Measurements from ENCODE around the gene GREB1L. TPM values are rescaled to one million over a fixed set of nuclear protein-coding genes. Genes with fewer than 3 reads are reported as not detected.

GREB1L gene
- total RNA-seq, 2 experiments from 2014 or later: not detected

GRCh38 chr18:21513741-21514140 lies 271.7 kb downstream of the GREB1L start:
- Histone ChIP-seq H3K79me2 (ENCODE audit: insufficient read depth, low read depth, low read length) (no peaks in the 10 kb centered on the region), H3K4me3 (ENCODE audit: low read depth, low read length, poor library complexity, severe bottlenecking) (no peak overlapping the region), H3K9me3 (ENCODE audit: low read length) (no peaks in the 10 kb centered on the region), H3K9me2 (ENCODE audit: insufficient read depth, low read length) (no peaks in the 10 kb centered on the region), H3K27ac (ENCODE audit: low read depth, low read length, poor library complexity, severe bottlenecking) (no peak overlapping the region), H3K36me3 (ENCODE audit: insufficient read depth, low read length) (peaks cover 16% of the 10 kb centered on the region; the same call in 1 of the 2 replicates), H2AFZ (ENCODE audit: low read length) (no peak overlapping the region), H3K4me1 (ENCODE audit: insufficient read depth, low read length, poor library complexity, severe bottlenecking) (no peaks in the 10 kb centered on the region), H3K4me2 (ENCODE audit: low read length) (no peak overlapping the region), H4K20me1 (ENCODE audit: insufficient read depth, low read length) (no peaks in the 10 kb centered on the region)
- intact Hi-C loops (cut with micrococcal nuclease; ENCODE audit: unreplicated experiment): no loop called here
- TF ChIP-seq, protein P1, sequence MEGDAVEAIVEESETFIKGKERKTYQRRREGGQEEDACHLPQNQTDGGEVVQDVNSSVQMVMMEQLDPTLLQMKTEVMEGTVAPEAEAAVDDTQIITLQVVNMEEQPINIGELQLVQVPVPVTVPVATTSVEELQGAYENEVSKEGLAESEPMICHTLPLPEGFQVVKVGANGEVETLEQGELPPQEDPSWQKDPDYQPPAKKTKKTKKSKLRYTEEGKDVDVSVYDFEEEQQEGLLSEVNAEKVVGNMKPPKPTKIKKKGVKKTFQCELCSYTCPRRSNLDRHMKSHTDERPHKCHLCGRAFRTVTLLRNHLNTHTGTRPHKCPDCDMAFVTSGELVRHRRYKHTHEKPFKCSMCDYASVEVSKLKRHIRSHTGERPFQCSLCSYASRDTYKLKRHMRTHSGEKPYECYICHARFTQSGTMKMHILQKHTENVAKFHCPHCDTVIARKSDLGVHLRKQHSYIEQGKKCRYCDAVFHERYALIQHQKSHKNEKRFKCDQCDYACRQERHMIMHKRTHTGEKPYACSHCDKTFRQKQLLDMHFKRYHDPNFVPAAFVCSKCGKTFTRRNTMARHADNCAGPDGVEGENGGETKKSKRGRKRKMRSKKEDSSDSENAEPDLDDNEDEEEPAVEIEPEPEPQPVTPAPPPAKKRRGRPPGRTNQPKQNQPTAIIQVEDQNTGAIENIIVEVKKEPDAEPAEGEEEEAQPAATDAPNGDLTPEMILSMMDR (conservative IDR thresholded peaks at IDR 0.05; ENCODE audit: low read length): no peak
- TF ChIP-seq EZH2phosphoT487 (IDR thresholded peaks at IDR 0.05; ENCODE audit: borderline replicate concordance, low read depth, low read length): no peak
- BruUV-seq (replicated peaks): no TSS peak
- CTCF ChIA-PET (ENCODE audit: unreplicated experiment): no interaction called here
- POLR2A ChIA-PET: interaction anchor here (0.5 to 1.9 kb wide), 2 partner anchors 10 to 16 kb away, joined by 3 to 5 read pairs; no protein-coding TSS in a partner anchor
- DNase-seq (ENCODE audit: low spot score): no peak

GRCh38 chr18:21522530-21522929 lies 280.5 kb downstream of the GREB1L start:
- Histone ChIP-seq H3K79me2 (ENCODE audit: insufficient read depth, low read depth, low read length) (no peaks in the 10 kb centered on the region), H3K4me2 (ENCODE audit: low read length) (no peak overlapping the region), H3K9me2 (ENCODE audit: insufficient read depth, low read length) (no peaks in the 10 kb centered on the region), H3K4me3 (ENCODE audit: low read depth, low read length, poor library complexity, severe bottlenecking) (no peak overlapping the region), H3K27ac (ENCODE audit: low read depth, low read length, poor library complexity, severe bottlenecking) (no peak overlapping the region), H3K9me3 (ENCODE audit: low read length) (no peaks in the 10 kb centered on the region), H3K4me1 (ENCODE audit: insufficient read depth, low read length, poor library complexity, severe bottlenecking) (no peaks in the 10 kb centered on the region), H4K20me1 (ENCODE audit: insufficient read depth, low read length) (no peaks in the 10 kb centered on the region), H2AFZ (ENCODE audit: low read length) (no peak overlapping the region), H3K36me3 (ENCODE audit: insufficient read depth, low read length) (peaks cover 67% of the 10 kb centered on the region)
- ChIA-PET CTCF (ENCODE audit: unreplicated experiment) (no interaction called here), POLR2A (interaction anchor here (0.6 to 1.3 kb wide), 2 partner anchors 9 to 49 kb away, joined by 6 to 11 read pairs; no protein-coding TSS in a partner anchor)
- TF ChIP-seq, protein P1 (conservative IDR thresholded peaks at IDR 0.05; ENCODE audit: low read length): no peak
- no peak for TF ChIP-seq EZH2phosphoT487 (IDR thresholded peaks at IDR 0.05; ENCODE audit: borderline replicate concordance, low read depth, low read length)
- intact Hi-C loops (cut with micrococcal nuclease; ENCODE audit: unreplicated experiment): no loop called here
- DNase-seq (ENCODE audit: low spot score): no peak
- no TSS peak for BruUV-seq (replicated peaks)

- CTCF ChIA-PET (ENCODE audit: unreplicated experiment): no interaction called here
- intact Hi-C loops (cut with micrococcal nuclease; ENCODE audit: unreplicated experiment): no loop called here
These were observed 283.9 kb downstream of the GREB1L start for GRCh38 chr18:21525916-21526315.

More at GRCh38 chr18:21525916-21526315, 283.9 kb downstream of the GREB1L start:
- Histone ChIP-seq H4K20me1 (ENCODE audit: insufficient read depth, low read length) (no peaks in the 10 kb centered on the region), H3K4me1 (ENCODE audit: insufficient read depth, low read length, poor library complexity, severe bottlenecking) (no peaks in the 10 kb centered on the region), H3K4me2 (ENCODE audit: low read length) (no peak overlapping the region), H3K27ac (ENCODE audit: low read depth, low read length, poor library complexity, severe bottlenecking) (no peak overlapping the region), H3K36me3 (ENCODE audit: insufficient read depth, low read length) (peaks cover 87% of the 10 kb centered on the region), H2AFZ (ENCODE audit: low read length) (no peak overlapping the region), H3K9me3 (ENCODE audit: low read length) (no peaks in the 10 kb centered on the region), H3K4me3 (ENCODE audit: low read depth, low read length, poor library complexity, severe bottlenecking) (no peak overlapping the region), H3K9me2 (ENCODE audit: insufficient read depth, low read length) (no peaks in the 10 kb centered on the region), H3K79me2 (ENCODE audit: insufficient read depth, low read depth, low read length) (no peaks in the 10 kb centered on the region)
- TF ChIP-seq EZH2phosphoT487 (IDR thresholded peaks at IDR 0.05; ENCODE audit: borderline replicate concordance, low read depth, low read length): no peak
- TF ChIP-seq, protein P1 (conservative IDR thresholded peaks at IDR 0.05; ENCODE audit: low read length): no peak
- POLR2A ChIA-PET: interaction anchor here (1.0 kb wide), 1 partner anchor 8 kb away, joined by 3 read pairs; no protein-coding TSS in a partner anchor
- no TSS peak for BruUV-seq (replicated peaks)
- DNase-seq (ENCODE audit: low spot score): no peak
